Panc1 (cell line): ENCODE measurements around the gene LOXL1. TPM values are rescaled to one million over a fixed set of nuclear protein-coding genes. Genes with fewer than 3 reads are reported as not detected.

Experiments
- ATAC-seq: fragments of 200-7000 bp; cut with Tn5 transposase; 2 replicates; pipeline ENCODE4 v1.9.1; 2020; ENCODE audit warnings: mild to moderate bottlenecking, moderate library complexity
- BruUV-seq: library from RNA; stranded (reverse); fragments of 400-500 nt; replicated peaks from 2 replicates; lab custom pipeline; 2021; lab: Mats Ljungman, UMichigan
- CTCF ChIA-PET: fragments of 300-600 bp; sonication (Branson Sonifier 250); formaldehyde crosslinking; loops from one replicate; lab custom pipeline; 2022; ENCODE audit warnings: antibody characterized with exemption; lab: Charles Lee
- POLR2A ChIA-PET: fragments of 300-600 bp; sonication (Branson Sonifier 250); formaldehyde crosslinking; loops from one replicate; lab custom pipeline; 2022; ENCODE audit warnings: antibody characterized with exemption; lab: Charles Lee
- DNase-seq: peaks from one replicate; pipeline ENCODE4 v3.0.0-alpha.2; 2010; ENCODE audit warnings: low read depth, low spot score
- H3K27ac ChIP-seq: 2 replicates; pipeline ENCODE4 v1.5.1; 2011; ENCODE audit warnings: mild to moderate bottlenecking, low read length, inconsistent platforms
- H3K27me3 ChIP-seq: fragments of 200-500 bp; sonication (Bioruptor generic); 2 replicates; pipeline ENCODE4 v1.6.0; 2014; ENCODE audit warnings: low read length, inconsistent platforms; ENCODE audit not compliant: control insufficient read depth, insufficient read depth
- H3K36me3 ChIP-seq: fragments of 200-500 bp; sonication (Bioruptor generic); 2 replicates; pipeline ENCODE4 v1.5.1; 2014; ENCODE audit warnings: inconsistent platforms, mild to moderate bottlenecking, low read length, moderate library complexity; ENCODE audit not compliant: control insufficient read depth, insufficient read depth
- H3K4me1 ChIP-seq: 2 replicates; pipeline ENCODE4 v1.5.1; 2011; ENCODE audit warnings: inconsistent platforms, mild to moderate bottlenecking, low read length, moderate library complexity; ENCODE audit not compliant: control insufficient read depth, insufficient read depth
- H3K4me3 ChIP-seq, 2 experiments: 2 replicates each; pipeline ENCODE4 v1.5.1; 2011 to 2012; ENCODE audit warnings: low read depth in 2 of 2, low read length in 2 of 2, mild to moderate bottlenecking in 2 of 2, inconsistent platforms in 1 of 2, moderate library complexity in 1 of 2
- H3K9me3 ChIP-seq: fragments of 200-500 bp; sonication (Bioruptor generic); 2 replicates; pipeline ENCODE4 v1.5.1; 2014; ENCODE audit warnings: low read depth, mild to moderate bottlenecking, inconsistent platforms, low read length, moderate library complexity; ENCODE audit not compliant: control insufficient read depth, insufficient read depth
- POLR2AphosphoS5 ChIP-seq: IDR thresholded peaks from 2 replicates; pipeline ENCODE4 v1.6.1; 2012; ENCODE audit warnings: mild to moderate bottlenecking, low read depth, low read length, moderate library complexity
- SIN3A ChIP-seq: IDR thresholded peaks from 2 replicates; pipeline ENCODE4 v1.6.1; 2012; ENCODE audit warnings: low read depth, mild to moderate bottlenecking, low read length, moderate library complexity, borderline replicate concordance; ENCODE audit not compliant: insufficient read depth
- TCF7L2 ChIP-seq: IDR thresholded peaks from 2 replicates; pipeline ENCODE4 v1.6.1; 2011; ENCODE audit warnings: mild to moderate bottlenecking, low read depth, low read length, inconsistent platforms
- in situ Hi-C: cut with HindIII; loops from 2 replicates; pipeline ENCODE4 v1.10.0; 2016; ENCODE audit warnings: low sequenced_read_pairs, low pct_unique_long_range_greater_than_20kb
- intact Hi-C: fragments of 100-400 bp; cut with micrococcal nuclease; formaldehyde crosslinking; loops from one replicate; pipeline ENCODE4 v1.10.0; 2022; ENCODE audit not compliant: unreplicated experiment
- total RNA-seq: library from RNA; stranded (reverse); gene quantifications from one replicate; pipeline ENCODE4 v1.2.1, GENCODE V29; 2021; ENCODE audit not compliant: unreplicated experiment
- TF ChIP-seq, protein P1 (sequence below): fragments of 450-650 bp; IDR thresholded peaks from 2 replicates; pipeline ENCODE4 v1.5.1; 2017; ENCODE audit warnings: mild to moderate bottlenecking
- TF ChIP-seq, protein P2 (sequence below), 2 experiments: IDR thresholded peaks; 2 replicates each; pipeline ENCODE4 v1.6.1; 2011 to 2012; ENCODE audit warnings: low read depth in 2 of 2, control low read depth in 1 of 2, low read length in 1 of 2, mild to moderate bottlenecking in 1 of 2, moderate library complexity in 1 of 2; ENCODE audit not compliant: insufficient read depth in 1 of 2

LOXL1 gene
- total RNA-seq, 1 experiment from 2014 or later: 18.6 TPM

DNA sequence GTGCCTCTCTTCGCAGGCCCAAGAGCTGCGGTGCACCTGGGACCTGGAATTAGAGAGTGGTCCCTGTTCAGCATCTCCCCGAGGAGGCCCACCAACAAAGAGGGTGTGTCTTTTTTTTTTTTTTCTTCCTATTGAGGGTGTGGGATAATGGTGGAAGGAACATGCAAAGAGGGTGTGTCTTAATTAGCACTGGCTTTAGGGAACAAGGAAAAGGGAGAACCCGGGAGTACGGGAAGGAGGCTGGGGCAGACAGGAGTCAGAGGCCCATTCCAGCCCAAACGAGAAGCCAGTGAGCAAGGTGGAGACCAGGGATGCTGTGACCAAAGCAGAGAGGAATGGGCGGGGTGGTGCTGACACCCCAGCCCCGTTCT lies 429 bp upstream of the LOXL1 start:
- H3K27ac ChIP-seq: no peak overlapping the region
- ATAC-seq: no peak
- H3K4me3 ChIP-seq: peak overlapping the region in 1 of 2 experiments; percentile 60; a peak in 2 of 4 replicates

DNA sequence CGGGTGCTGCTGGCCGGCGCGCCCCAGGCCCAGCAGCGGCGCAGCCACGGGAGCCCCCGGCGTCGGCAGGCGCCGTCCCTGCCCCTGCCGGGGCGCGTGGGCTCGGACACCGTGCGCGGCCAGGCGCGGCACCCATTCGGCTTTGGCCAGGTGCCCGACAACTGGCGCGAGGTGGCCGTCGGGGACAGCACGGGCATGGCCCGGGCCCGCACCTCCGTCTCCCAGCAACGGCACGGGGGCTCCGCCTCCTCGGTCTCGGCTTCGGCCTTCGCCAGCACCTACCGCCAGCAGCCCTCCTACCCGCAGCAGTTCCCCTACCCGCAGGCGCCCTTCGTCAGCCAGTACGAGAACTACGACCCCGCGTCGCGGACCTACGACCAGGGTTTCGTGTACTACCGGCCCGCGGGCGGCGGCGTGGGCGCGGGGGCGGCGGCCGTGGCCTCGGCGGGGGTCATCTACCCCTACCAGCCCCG lies 777 bp downstream of the LOXL1 start:
- no peaks in the 10 kb centered on the region for H3K36me3 ChIP-seq
- peaks cover 27% of the 10 kb centered on the region for H3K4me1 ChIP-seq
- intact Hi-C loops: no loop called here
- H3K27ac ChIP-seq: no peak overlapping the region
- BruUV-seq: no TSS peak
- DNase-seq (no peak), ATAC-seq (peak; percentile 54)
- no peaks in the 10 kb centered on the region for H3K9me3 ChIP-seq
- CTCF ChIA-PET: no interaction called here
- POLR2A ChIA-PET: no interaction called here
- TF ChIP-seq, protein P1, sequence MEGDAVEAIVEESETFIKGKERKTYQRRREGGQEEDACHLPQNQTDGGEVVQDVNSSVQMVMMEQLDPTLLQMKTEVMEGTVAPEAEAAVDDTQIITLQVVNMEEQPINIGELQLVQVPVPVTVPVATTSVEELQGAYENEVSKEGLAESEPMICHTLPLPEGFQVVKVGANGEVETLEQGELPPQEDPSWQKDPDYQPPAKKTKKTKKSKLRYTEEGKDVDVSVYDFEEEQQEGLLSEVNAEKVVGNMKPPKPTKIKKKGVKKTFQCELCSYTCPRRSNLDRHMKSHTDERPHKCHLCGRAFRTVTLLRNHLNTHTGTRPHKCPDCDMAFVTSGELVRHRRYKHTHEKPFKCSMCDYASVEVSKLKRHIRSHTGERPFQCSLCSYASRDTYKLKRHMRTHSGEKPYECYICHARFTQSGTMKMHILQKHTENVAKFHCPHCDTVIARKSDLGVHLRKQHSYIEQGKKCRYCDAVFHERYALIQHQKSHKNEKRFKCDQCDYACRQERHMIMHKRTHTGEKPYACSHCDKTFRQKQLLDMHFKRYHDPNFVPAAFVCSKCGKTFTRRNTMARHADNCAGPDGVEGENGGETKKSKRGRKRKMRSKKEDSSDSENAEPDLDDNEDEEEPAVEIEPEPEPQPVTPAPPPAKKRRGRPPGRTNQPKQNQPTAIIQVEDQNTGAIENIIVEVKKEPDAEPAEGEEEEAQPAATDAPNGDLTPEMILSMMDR: no peak
- no peak; the same call in 1 of the 2 replicates for TF ChIP-seq SIN3A
- TF ChIP-seq TCF7L2: no peak
- TF ChIP-seq, protein P2, sequence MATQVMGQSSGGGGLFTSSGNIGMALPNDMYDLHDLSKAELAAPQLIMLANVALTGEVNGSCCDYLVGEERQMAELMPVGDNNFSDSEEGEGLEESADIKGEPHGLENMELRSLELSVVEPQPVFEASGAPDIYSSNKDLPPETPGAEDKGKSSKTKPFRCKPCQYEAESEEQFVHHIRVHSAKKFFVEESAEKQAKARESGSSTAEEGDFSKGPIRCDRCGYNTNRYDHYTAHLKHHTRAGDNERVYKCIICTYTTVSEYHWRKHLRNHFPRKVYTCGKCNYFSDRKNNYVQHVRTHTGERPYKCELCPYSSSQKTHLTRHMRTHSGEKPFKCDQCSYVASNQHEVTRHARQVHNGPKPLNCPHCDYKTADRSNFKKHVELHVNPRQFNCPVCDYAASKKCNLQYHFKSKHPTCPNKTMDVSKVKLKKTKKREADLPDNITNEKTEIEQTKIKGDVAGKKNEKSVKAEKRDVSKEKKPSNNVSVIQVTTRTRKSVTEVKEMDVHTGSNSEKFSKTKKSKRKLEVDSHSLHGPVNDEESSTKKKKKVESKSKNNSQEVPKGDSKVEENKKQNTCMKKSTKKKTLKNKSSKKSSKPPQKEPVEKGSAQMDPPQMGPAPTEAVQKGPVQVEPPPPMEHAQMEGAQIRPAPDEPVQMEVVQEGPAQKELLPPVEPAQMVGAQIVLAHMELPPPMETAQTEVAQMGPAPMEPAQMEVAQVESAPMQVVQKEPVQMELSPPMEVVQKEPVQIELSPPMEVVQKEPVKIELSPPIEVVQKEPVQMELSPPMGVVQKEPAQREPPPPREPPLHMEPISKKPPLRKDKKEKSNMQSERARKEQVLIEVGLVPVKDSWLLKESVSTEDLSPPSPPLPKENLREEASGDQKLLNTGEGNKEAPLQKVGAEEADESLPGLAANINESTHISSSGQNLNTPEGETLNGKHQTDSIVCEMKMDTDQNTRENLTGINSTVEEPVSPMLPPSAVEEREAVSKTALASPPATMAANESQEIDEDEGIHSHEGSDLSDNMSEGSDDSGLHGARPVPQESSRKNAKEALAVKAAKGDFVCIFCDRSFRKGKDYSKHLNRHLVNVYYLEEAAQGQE (IDR thresholded peaks at IDR 0.05; ENCODE audit: insufficient read depth in 1 of 2, low read depth in 2 of 2, low read length in 1 of 2): no peak
- no peak for TF ChIP-seq POLR2AphosphoS5
- no peaks in the 10 kb centered on the region for H3K27me3 ChIP-seq
- peak overlapping the region; percentile 43 to 60 for H3K4me3 ChIP-seq
- in situ Hi-C loops: no loop called here

More for the DNA sequence above, 429 bp upstream of the LOXL1 start:
- BruUV-seq: no TSS peak
- no peaks in the 10 kb centered on the region for H3K27me3 ChIP-seq
- H3K9me3 ChIP-seq: no peaks in the 10 kb centered on the region
- TF ChIP-seq TCF7L2: no peak
- TF ChIP-seq, protein P1: no peak
- H3K36me3 ChIP-seq: no peaks in the 10 kb centered on the region
- DNase-seq: no peak
- CTCF ChIA-PET: no interaction called here
- peaks cover 27% of the 10 kb centered on the region for H3K4me1 ChIP-seq
- intact Hi-C loops: no loop called here
- POLR2A ChIA-PET: no interaction called here
- in situ Hi-C loops: no loop called here
